HL-60 (cell line): ENCODE results near the gene HIP1.

Experiments
- DNase-seq, 2 experiments: peaks; one replicate each; pipeline ENCODE4 v3.0.0-alpha.2; 2010 to 2020; ENCODE audit warnings: low read depth in 1 of 2, low spot score in 1 of 2
- H3K27ac ChIP-seq: fragments of 250-450 bp; sonication (Bioruptor Pico); replicated peaks from 2 replicates; pipeline ENCODE4 v1.5.1; 2020; ENCODE audit warnings: mild to moderate bottlenecking, moderate library complexity
- H3K27me3 ChIP-seq: fragments of 250-450 bp; sonication (Bioruptor Pico); 2 replicates; pipeline ENCODE4 v1.5.1; 2021; ENCODE audit warnings: mild to moderate bottlenecking, moderate library complexity; ENCODE audit not compliant: insufficient read depth, poor library complexity, severe bottlenecking
- H3K4me3 ChIP-seq: replicated peaks from 2 replicates; pipeline ENCODE4 v1.5.1; 2011; ENCODE audit warnings: mild to moderate bottlenecking, control low read depth, low read length; ENCODE audit not compliant: insufficient read depth
- CTCF ChIP-seq: IDR thresholded peaks from one replicate; pipeline ENCODE4 v1.5.1; 2011; ENCODE audit warnings: low read length, control low read depth, inconsistent platforms; ENCODE audit not compliant: insufficient read depth
- GABPA ChIP-seq: IDR thresholded peaks from 2 replicates; pipeline ENCODE4 v1.6.1; 2012; ENCODE audit warnings: low read depth
- POLR2AphosphoS5 ChIP-seq: IDR thresholded peaks from 2 replicates; pipeline ENCODE4 v1.6.1; 2012; ENCODE audit warnings: low read depth
- REST ChIP-seq: IDR thresholded peaks from 2 replicates; pipeline ENCODE4 v1.6.1; 2012; ENCODE audit warnings: low read depth; ENCODE audit not compliant: insufficient replicate concordance
- SPI1 ChIP-seq: IDR thresholded peaks from 2 replicates; pipeline ENCODE4 v1.6.1; 2012; ENCODE audit warnings: low read depth, mild to moderate bottlenecking, borderline replicate concordance

Gene HIP1

GRCh38 chr7:75743455-75743859 lies 4.7 kb upstream of the HIP1 start:
- no peak for DNase-seq
- Histone ChIP-seq H3K27me3 (no peaks in the 10 kb centered on the region), H3K27ac (no peak overlapping the region), H3K4me3 (no peak overlapping the region)
- no peak for TF ChIP-seq REST
- TF ChIP-seq CTCF = no peak
- no peak for TF ChIP-seq SPI1
- no peak for TF ChIP-seq GABPA
- no peak for TF ChIP-seq POLR2AphosphoS5

- H3K27ac ChIP-seq = peak overlapping the region; percentile 50
- H3K4me3 ChIP-seq = 0 out of 2 replicates have a peak overlapping the region, but pooled peaks have one; percentile 2
- no peaks in the 10 kb centered on the region for H3K27me3 ChIP-seq
- DNase-seq = peak; percentile 71 to 80
- TF ChIP-seq SPI1 = no peak
- TF ChIP-seq REST = no peak
- TF ChIP-seq GABPA = no peak
- no peak for TF ChIP-seq POLR2AphosphoS5
- TF ChIP-seq CTCF = no peak
Measured at GRCh38 chr7:75740846-75741497, 2.2 kb upstream of the HIP1 start.

- TF ChIP-seq POLR2AphosphoS5 = no peak
- TF ChIP-seq CTCF = no peak
- no peak for TF ChIP-seq SPI1
- TF ChIP-seq GABPA = no peak
- no peak for TF ChIP-seq REST
- DNase-seq = no peak
- H3K27ac ChIP-seq = peak overlapping the region; percentile 50
- no peaks in the 10 kb centered on the region for H3K27me3 ChIP-seq
- H3K4me3 ChIP-seq = peak overlapping the region; percentile 75
Measured at GRCh38 chr7:75739796-75740672, 1.3 kb upstream of the HIP1 start.
